GM12892 (cell line): ENCODE results near the gene SYDE2.

Experiments
- DNase-seq: peaks from one replicate; pipeline ENCODE4 v3.0.0; 2011; ENCODE audit not compliant: insufficient read length
- FAIRE-seq: peaks from 2 replicates; lab custom pipeline; 2011; peaks lifted over from hg19 to GRCh38; lab: Jason Lieb, UNC
- POLR2A ChIP-seq: IDR thresholded peaks from 2 replicates; pipeline ENCODE4 v1.6.1; 2011; ENCODE audit warnings: low read depth, low read length, control low read depth
- POLR2AphosphoS5 ChIP-seq: IDR thresholded peaks from 2 replicates; pipeline ENCODE4 v1.6.1; 2011; ENCODE audit warnings: low read depth, low read length, control low read depth
- TAF1 ChIP-seq: IDR thresholded peaks from 2 replicates; pipeline ENCODE4 v1.6.1; 2011; ENCODE audit warnings: low read depth, mild to moderate bottlenecking, control low read depth, low read length, borderline replicate concordance

Gene SYDE2

GRCh38 chr1:85230305-85230977, 29.6 kb upstream of the SYDE2 start:
- DNase-seq (no peak), FAIRE-seq (no peak)
- no peak for TF ChIP-seq TAF1

- no peak for TF ChIP-seq POLR2A
- DNase-seq (no peak), FAIRE-seq (no peak)
These were observed 28.8 kb upstream of the SYDE2 start for GRCh38 chr1:85229574-85230097.

DNA sequence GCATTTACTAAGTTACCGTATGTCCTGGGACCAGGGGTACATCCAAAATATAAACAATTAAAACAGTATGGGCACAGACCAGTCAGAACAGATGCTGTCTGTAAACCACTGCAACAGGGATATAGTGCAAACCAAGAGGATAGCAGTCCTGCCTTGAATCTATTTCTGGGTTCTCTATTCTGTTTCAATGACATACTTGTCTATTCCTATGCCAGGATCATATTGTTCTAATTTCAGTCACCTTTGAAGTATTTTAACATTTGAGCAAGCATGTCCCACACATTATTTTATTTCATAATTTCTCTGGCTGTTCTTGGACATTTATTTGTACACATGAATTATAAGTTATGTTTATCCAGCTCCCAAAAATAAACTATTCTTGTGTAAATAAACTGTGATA, 28.2 kb upstream of the SYDE2 start:
- FAIRE-seq (no peak), DNase-seq (no peak)
- no peak for TF ChIP-seq TAF1
- TF ChIP-seq POLR2A = no peak
- no peak for TF ChIP-seq POLR2AphosphoS5

GRCh38 chr1:85225624-85226380, 25.0 kb upstream of the SYDE2 start:
- FAIRE-seq (no peak), DNase-seq (no peak)
- no peak for TF ChIP-seq POLR2A

DNA sequence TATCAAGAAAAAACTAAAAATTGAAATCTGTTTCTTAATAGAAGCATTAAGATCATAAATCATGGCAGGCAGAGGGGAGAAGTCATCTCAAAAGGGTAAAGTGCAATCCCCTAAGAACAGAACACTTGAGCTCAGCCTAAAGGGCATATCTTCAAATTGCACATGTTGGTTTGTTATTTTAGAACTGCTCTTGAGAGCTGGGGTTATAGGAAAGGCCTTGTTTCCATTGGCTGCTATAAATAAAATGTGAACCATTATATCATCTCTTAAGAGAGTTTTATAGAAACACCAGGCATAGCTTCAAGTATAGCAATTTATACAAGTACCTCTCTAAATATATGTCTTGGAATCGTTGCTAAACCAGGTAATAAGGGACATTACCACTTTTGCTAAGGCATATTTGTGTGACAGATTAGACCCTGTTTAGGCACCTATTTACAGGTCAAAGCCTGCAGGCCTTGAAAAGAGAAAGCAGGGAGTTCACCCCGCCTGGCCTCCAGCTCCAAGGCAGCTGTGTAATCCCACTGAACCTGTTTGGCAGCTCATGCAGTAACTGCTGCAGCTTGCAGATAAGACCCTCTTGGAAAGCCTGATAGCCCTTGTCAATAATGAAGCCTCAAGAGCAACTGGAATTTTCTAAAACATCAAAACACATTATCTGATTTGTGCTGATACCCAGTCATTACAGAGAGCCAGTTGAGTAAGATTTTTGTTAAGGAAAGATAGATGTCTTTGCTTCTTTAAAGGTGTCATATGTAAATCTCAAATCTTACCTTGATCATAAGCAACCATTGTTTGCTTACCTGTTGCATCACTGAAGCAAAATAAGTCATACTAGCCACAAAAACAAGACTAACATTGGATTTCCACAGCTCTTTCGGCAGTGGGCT, 24.2 kb upstream of the SYDE2 start:
- no peak for TF ChIP-seq POLR2A
- TF ChIP-seq TAF1 = no peak
- TF ChIP-seq POLR2AphosphoS5 = no peak
- DNase-seq (no peak), FAIRE-seq (no peak)

DNA sequence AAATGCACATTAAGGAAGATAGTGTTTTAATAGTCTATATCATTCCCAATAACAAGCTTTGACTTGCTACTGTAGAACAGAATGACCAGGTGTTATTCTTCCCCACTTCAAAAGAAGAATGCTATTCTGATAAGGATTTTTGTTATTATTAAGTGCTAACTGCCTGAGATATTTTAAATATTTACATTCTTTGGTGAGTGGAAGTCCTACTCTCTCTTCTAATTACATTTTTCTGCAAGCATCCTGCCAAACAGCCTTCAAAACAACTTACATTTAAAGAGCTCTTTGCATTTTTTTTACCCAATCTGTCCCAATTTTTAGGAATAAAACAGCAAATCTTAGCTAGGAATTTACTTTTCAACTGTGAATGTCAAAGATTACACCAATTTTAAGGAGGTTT, 23.5 kb upstream of the SYDE2 start:
- DNase-seq (no peak), FAIRE-seq (no peak)
- TF ChIP-seq TAF1 = no peak
- TF ChIP-seq POLR2A = no peak
- TF ChIP-seq POLR2AphosphoS5 = no peak

DNA sequence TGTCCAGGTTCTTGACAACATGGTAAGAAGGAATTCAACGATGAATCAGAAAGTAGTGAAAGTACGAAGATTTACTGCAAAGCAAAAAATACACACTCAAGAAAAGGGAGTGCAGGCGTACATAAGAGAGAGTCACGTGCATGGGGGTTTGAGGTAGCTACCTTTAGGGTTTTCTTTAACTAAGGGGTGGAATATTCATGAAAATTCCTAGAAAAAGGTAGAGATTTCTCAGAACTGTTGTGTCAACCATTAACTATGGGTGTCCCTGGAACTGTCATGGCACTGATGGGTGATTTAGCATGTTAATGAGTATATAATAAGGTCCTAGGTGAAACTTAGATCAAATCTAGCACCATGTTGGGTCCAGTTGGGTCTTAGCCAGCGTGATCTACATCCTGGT, 22.5 kb upstream of the SYDE2 start:
- TF ChIP-seq TAF1 = no peak
- no peak for TF ChIP-seq POLR2AphosphoS5
- no peak for TF ChIP-seq POLR2A
- DNase-seq (no peak), FAIRE-seq (no peak)

- TF ChIP-seq TAF1 (no peak), POLR2AphosphoS5 (no peak), POLR2A (no peak)
- DNase-seq (no peak), FAIRE-seq (no peak)
These were observed 20.0 kb upstream of the SYDE2 start for GRCh38 chr1:85220756-85221201.

- TF ChIP-seq TAF1 (no peak), POLR2AphosphoS5 (no peak), POLR2A (no peak)
- no peak for DNase-seq
- no peak for FAIRE-seq
These were observed 19.2 kb upstream of the SYDE2 start for GRCh38 chr1:85219853-85220610.

DNA sequence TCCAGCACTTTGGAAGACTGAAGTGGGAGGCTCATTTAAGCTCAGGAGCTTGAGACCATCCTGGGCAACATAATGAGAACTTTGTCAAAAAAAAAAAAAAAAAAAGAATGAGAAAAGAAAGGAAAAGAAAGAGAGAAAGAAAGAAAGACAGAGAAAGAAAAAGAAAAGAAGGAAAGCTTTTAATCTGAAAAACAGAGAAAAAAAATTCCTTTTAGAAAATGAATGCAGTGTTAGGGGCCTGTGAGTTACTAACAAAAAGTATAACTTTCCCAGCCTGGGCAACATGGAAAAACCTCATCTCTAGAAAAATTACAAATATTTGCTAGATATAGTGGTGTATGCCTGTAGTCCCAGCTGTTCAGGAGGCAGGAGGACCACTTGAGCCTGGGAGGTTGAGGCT, 15.9 kb upstream of the SYDE2 start:
- DNase-seq (no peak), FAIRE-seq (no peak)

GRCh38 chr1:85214654-85215053, 13.8 kb upstream of the SYDE2 start:
- FAIRE-seq (no peak), DNase-seq (no peak)
- no peak for TF ChIP-seq POLR2AphosphoS5

More for the DNA sequence above, 15.9 kb upstream of the SYDE2 start:
- TF ChIP-seq POLR2AphosphoS5 (no peak), TAF1 (no peak), POLR2A (no peak)

DNA sequence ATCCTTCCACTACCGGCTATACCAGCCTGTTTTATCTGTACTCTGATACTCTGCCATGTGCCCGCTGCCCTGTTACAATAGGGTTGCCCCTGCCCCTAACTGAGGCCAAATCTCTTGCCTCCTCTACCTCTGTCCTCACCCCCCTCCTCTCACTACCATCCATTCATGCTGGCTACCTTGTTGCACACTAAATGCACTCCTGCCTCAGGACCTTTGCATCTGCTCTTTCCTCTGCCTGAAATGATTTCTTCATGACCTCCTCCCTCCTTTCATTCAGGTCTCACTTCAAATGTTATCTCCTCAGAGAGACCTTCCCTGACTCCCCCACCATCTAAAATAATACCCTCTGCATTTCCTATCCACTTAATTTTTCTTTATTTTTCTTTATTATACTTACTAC, 7.7 kb upstream of the SYDE2 start:
- no peak for TF ChIP-seq POLR2AphosphoS5
- no peak for TF ChIP-seq POLR2A
- no peak for TF ChIP-seq TAF1
- DNase-seq (no peak), FAIRE-seq (no peak)
